ENCODE data around the gene TOX3.

The TOX3 gene

GRCh38 chr16:52393448-52393847 is 153.5 kb downstream of the TOX3 start:
- TF ChIP-seq RAD21 (IDR thresholded peaks at IDR 0.05; ENCODE audit: low read depth), result no peak
- no peak for TF ChIP-seq FOXM1 (IDR thresholded peaks at IDR 0.05; ENCODE audit: borderline replicate concordance, low read depth)
- no peak for TF ChIP-seq MAX (IDR thresholded peaks at IDR 0.05)
- no peak for TF ChIP-seq TEAD4 (IDR thresholded peaks at IDR 0.05)
- TF ChIP-seq YY1 (IDR thresholded peaks at IDR 0.05; ENCODE audit: low read depth), result no peak
- TF ChIP-seq USF1 (IDR thresholded peaks at IDR 0.05), result no peak
- no peak for TF ChIP-seq TAF1 (IDR thresholded peaks at IDR 0.05; ENCODE audit: low read depth)
- no peak for TF ChIP-seq CREB1 (IDR thresholded peaks at IDR 0.05; ENCODE audit: low read depth)
- TF ChIP-seq EGR1 (IDR thresholded peaks at IDR 0.05), result no peak
- no peak for TF ChIP-seq ZBTB7A (IDR thresholded peaks at IDR 0.05; ENCODE audit: low read depth)
- no peak for TF ChIP-seq REST (IDR thresholded peaks at IDR 0.05; ENCODE audit: low read depth)
- no peak for TF ChIP-seq EP300 (IDR thresholded peaks at IDR 0.05; ENCODE audit: borderline replicate concordance)
- TF ChIP-seq NFIC (IDR thresholded peaks at IDR 0.05), result no peak
- TF ChIP-seq TCF12 (IDR thresholded peaks at IDR 0.05; ENCODE audit: low read depth), result no peak
- no peak for TF ChIP-seq CEBPB (IDR thresholded peaks at IDR 0.05)

- TF ChIP-seq USF1 (IDR thresholded peaks at IDR 0.05), result no peak
- no peak for TF ChIP-seq TAF1 (IDR thresholded peaks at IDR 0.05; ENCODE audit: low read depth)
- TF ChIP-seq REST (IDR thresholded peaks at IDR 0.05; ENCODE audit: low read depth), result no peak
- TF ChIP-seq EP300 (IDR thresholded peaks at IDR 0.05; ENCODE audit: borderline replicate concordance), result no peak
- no peak for TF ChIP-seq EGR1 (IDR thresholded peaks at IDR 0.05)
- no peak for TF ChIP-seq MAX (IDR thresholded peaks at IDR 0.05)
- TF ChIP-seq TEAD4 (IDR thresholded peaks at IDR 0.05), result no peak
- no peak for TF ChIP-seq RAD21 (IDR thresholded peaks at IDR 0.05; ENCODE audit: low read depth)
- TF ChIP-seq NFIC (IDR thresholded peaks at IDR 0.05), result no peak
- no peak for TF ChIP-seq YY1 (IDR thresholded peaks at IDR 0.05; ENCODE audit: low read depth)
- no peak for TF ChIP-seq ZBTB7A (IDR thresholded peaks at IDR 0.05; ENCODE audit: low read depth)
- TF ChIP-seq CREB1 (IDR thresholded peaks at IDR 0.05; ENCODE audit: low read depth), result no peak
Measured at GRCh38 chr16:52389045-52389444, 157.9 kb downstream of the TOX3 start.

Measured in Ishikawa (cell line).